Right atrium auricular region (tissue), 2 donors: ENCODE measurements around the gene PILRB. TPM values are rescaled to one million over a fixed set of nuclear protein-coding genes. Genes with fewer than 3 reads are reported as not detected.
"Not testable (repeated sequence)": the region's sequence is repeated elsewhere in the genome, so short reads cannot be mapped to it uniquely, and the experiment has no call there.

Source experiments
- DNase-seq: peaks from one replicate; pipeline ENCODE4 v3.0.0-alpha.2; 2019; ENCODE audit warnings: low spot score
- H3K27ac ChIP-seq, 2 donors: fragments of 200-600 bp; sonication (generic); 1 replicate in 1 of 2; 2 replicates in 1 of 2; pipeline ENCODE4 v1.5.1; 2016 to 2019
- H3K27me3 ChIP-seq, 2 donors: fragments of 200-600 bp; sonication (generic); one replicate each; pipeline versions ENCODE4 v1.5.1 to v1.6.0; 2017 to 2019
- H3K36me3 ChIP-seq: fragments of 200-600 bp; sonication (generic); one replicate; pipeline ENCODE4 v1.5.1; 2016
- H3K4me1 ChIP-seq, 2 donors: fragments of 200-600 bp; sonication (generic); one replicate each; pipeline versions ENCODE4 v1.5.1 to v1.6.0; 2017 to 2019
- H3K4me3 ChIP-seq, 2 donors: fragments of 200-600 bp; sonication (generic); 1 replicate in 1 of 2; 2 replicates in 1 of 2; pipeline ENCODE4 v1.5.1; 2017 to 2019; ENCODE audit warnings: mild to moderate bottlenecking in 1 of 2, moderate library complexity in 1 of 2
- H3K9me3 ChIP-seq, 2 donors: fragments of 200-600 bp; sonication (generic); one replicate each; pipeline ENCODE4 v1.5.1; 2019
- total RNA-seq, 2 donors: library from RNA; depleted of rRNA; stranded (reverse); fragments of >200 nt; gene quantifications; one replicate each; pipeline ENCODE4 v1.1.0, GENCODE V29; 2016
- TF ChIP-seq, protein P1 (sequence below), 2 donors: fragments of 200-600 bp; sonication (generic); IDR thresholded peaks; one replicate each; pipeline ENCODE4 v1.5.1; 2019; ENCODE audit warnings: antibody characterized with exemption in 2 of 2

PILRB gene
- total RNA-seq, 2 donors from 2014 or later: 9.3 to 9.8 TPM

DNA sequence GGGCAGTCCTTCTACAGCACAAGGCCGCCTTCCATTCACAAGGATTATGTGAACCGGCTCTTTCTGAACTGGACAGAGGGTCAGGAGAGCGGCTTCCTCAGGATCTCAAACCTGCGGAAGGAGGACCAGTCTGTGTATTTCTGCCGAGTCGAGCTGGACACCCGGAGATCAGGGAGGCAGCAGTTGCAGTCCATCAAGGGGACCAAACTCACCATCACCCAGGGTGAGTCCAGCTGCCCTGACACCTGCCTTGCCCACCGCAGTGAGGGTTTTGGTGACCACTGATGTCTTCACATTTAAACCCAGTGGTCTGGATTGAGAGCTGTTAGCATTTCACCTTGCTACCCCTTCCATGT lies 918 bp downstream of the PILRB start:
- H3K4me3 ChIP-seq: no peak overlapping the region
- no peak overlapping the region for H3K27ac ChIP-seq
- TF ChIP-seq, protein P1, sequence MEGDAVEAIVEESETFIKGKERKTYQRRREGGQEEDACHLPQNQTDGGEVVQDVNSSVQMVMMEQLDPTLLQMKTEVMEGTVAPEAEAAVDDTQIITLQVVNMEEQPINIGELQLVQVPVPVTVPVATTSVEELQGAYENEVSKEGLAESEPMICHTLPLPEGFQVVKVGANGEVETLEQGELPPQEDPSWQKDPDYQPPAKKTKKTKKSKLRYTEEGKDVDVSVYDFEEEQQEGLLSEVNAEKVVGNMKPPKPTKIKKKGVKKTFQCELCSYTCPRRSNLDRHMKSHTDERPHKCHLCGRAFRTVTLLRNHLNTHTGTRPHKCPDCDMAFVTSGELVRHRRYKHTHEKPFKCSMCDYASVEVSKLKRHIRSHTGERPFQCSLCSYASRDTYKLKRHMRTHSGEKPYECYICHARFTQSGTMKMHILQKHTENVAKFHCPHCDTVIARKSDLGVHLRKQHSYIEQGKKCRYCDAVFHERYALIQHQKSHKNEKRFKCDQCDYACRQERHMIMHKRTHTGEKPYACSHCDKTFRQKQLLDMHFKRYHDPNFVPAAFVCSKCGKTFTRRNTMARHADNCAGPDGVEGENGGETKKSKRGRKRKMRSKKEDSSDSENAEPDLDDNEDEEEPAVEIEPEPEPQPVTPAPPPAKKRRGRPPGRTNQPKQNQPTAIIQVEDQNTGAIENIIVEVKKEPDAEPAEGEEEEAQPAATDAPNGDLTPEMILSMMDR (IDR thresholded peaks at IDR 0.05): no peak
- H3K9me3 ChIP-seq: no peaks in the 10 kb centered on the region
- no peak for DNase-seq
- no peaks in the 10 kb centered on the region for H3K27me3 ChIP-seq
- H3K36me3 ChIP-seq: peaks cover 90% of the 10 kb centered on the region
- H3K4me1 ChIP-seq: no peaks in the 10 kb centered on the region

GRCh38 chr7:100360135-100360854 lies 2.4 kb downstream of the PILRB start:
- no peaks in the 10 kb centered on the region for H3K27me3 ChIP-seq
- DNase-seq: no peak
- no peaks in the 10 kb centered on the region for H3K4me1 ChIP-seq
- no peak overlapping the region for H3K4me3 ChIP-seq
- peaks cover 75% of the 10 kb centered on the region for H3K36me3 ChIP-seq
- no peaks in the 10 kb centered on the region for H3K9me3 ChIP-seq
- TF ChIP-seq, protein P1 (IDR thresholded peaks at IDR 0.05): no peak
- H3K27ac ChIP-seq: no peak overlapping the region

DNA sequence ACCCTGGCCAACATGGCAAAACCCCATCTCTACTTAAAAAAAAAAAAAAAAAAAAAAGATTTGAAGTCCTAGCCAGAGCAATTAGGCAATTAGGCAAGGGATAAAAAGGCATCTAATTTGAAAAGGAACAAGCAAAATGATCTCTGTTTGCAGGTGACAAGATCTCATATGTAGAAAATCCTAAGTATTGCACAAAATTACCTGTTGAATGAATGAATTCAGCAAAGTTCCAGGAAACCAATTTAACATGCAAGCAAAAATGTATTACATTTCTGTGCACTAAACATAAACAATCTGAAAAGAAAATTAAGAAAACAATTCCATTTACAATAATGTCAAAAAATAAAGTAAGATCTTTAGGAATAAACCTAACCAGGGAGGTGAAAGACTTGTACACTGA lies 5.2 kb downstream of the PILRB start:
- Histone ChIP-seq H3K36me3 (peaks cover 47% of the 10 kb centered on the region), H3K4me1 (no peaks in the 10 kb centered on the region), H3K27me3 (no peaks in the 10 kb centered on the region), H3K27ac (no peak overlapping the region), H3K4me3 (no peak overlapping the region), H3K9me3 (no peaks in the 10 kb centered on the region)
- DNase-seq: no peak
- TF ChIP-seq, protein P1 (IDR thresholded peaks at IDR 0.05): no peak

DNA sequence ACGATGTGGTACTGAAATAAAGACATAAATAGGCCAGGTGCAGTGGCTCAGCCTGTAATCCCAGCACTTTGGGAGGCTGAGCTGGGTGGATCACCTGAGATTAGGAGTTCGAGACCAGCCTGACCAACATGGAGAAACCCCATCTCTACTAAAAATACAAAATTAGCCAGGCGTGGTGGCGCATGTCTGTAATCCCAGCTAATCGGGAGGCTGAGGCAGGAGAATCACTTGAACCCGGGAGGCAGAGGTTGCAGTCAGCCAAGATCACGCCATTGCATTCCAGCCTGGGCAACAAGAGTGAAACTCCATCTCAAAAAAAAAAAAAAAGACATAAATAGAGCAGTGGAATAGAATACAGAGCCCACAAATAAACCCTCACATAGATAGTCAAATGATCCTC lies 5.9 kb downstream of the PILRB start:
- not testable (repeated sequence) for H3K27ac ChIP-seq, H3K9me3 ChIP-seq, DNase-seq, H3K27me3 ChIP-seq, H3K4me3 ChIP-seq, H3K4me1 ChIP-seq
- H3K36me3 ChIP-seq: peaks cover 40% of the 10 kb centered on the region

GRCh38 chr7:100364480-100364879 lies 6.6 kb downstream of the PILRB start:
- Histone ChIP-seq H3K36me3 (peaks cover 33% of the 10 kb centered on the region), H3K4me3 (no peak overlapping the region), H3K27me3 (no peaks in the 10 kb centered on the region), H3K27ac (no peak overlapping the region), H3K9me3 (no peaks in the 10 kb centered on the region), H3K4me1 (no peaks in the 10 kb centered on the region)
- no peak for DNase-seq
- TF ChIP-seq, protein P1 (IDR thresholded peaks at IDR 0.05): no peak

GRCh38 chr7:100365998-100366367 lies 8.1 kb downstream of the PILRB start:
- H3K4me1 ChIP-seq, DNase-seq, H3K9me3 ChIP-seq, H3K27ac ChIP-seq, H3K27me3 ChIP-seq, H3K4me3 ChIP-seq: not testable (repeated sequence)
- H3K36me3 ChIP-seq: peaks cover 18% of the 10 kb centered on the region
